ENCODE measurements around the gene USH2A.

The USH2A gene

GRCh38 chr1:215617979-215618378, 805.3 kb downstream of the USH2A start:
- H3K4me2 ChIP-seq (ENCODE audit: low read depth, low read length, poor library complexity, severe bottlenecking), result no peak overlapping the region
- no peak overlapping the region for H3K4me3 ChIP-seq (ENCODE audit: low read length, poor library complexity, severe bottlenecking)
- no peak overlapping the region for H3K9ac ChIP-seq (ENCODE audit: low read depth, low read length, poor library complexity, severe bottlenecking)
- peaks cover 40% of the 10 kb centered on the region; the same call in 1 of the 2 replicates for H3K36me3 ChIP-seq (ENCODE audit: insufficient read depth, low read length)
- H3K9me2 ChIP-seq (replicated peaks; ENCODE audit: low read depth, low read length), result no peaks in the 10 kb centered on the region
- no peak overlapping the region for H2AFZ ChIP-seq (ENCODE audit: low read length)
- TF ChIP-seq CTCF (conservative IDR thresholded peaks at IDR 0.05; ENCODE audit: low read length) (no peak), EZH2phosphoT487 (IDR thresholded peaks at IDR 0.05; ENCODE audit: borderline replicate concordance) (no peak)
- no peaks in the 10 kb centered on the region for H3K9me3 ChIP-seq (ENCODE audit: insufficient read depth, low read depth, low read length)
- H3F3A ChIP-seq (ENCODE audit: low read depth), result no peaks in the 10 kb centered on the region
- H3K79me2 ChIP-seq (ENCODE audit: insufficient read depth, low read length), result no peaks in the 10 kb centered on the region
- no peaks in the 10 kb centered on the region for H4K20me1 ChIP-seq (ENCODE audit: insufficient read depth, low read length, poor library complexity, severe bottlenecking)
- no peaks in the 10 kb centered on the region for H3K27me3 ChIP-seq (ENCODE audit: insufficient read depth, low read length, poor library complexity, severe bottlenecking)
- no peaks in the 10 kb centered on the region for H3K4me1 ChIP-seq (ENCODE audit: insufficient read depth, low read length, poor library complexity, severe bottlenecking)

- Histone ChIP-seq H3K4me2 (ENCODE audit: low read depth, low read length, poor library complexity, severe bottlenecking) (no peak overlapping the region), H4K20me1 (ENCODE audit: insufficient read depth, low read length, poor library complexity, severe bottlenecking) (no peaks in the 10 kb centered on the region), H3K27me3 (ENCODE audit: insufficient read depth, low read length, poor library complexity, severe bottlenecking) (no peaks in the 10 kb centered on the region), H3K4me3 (ENCODE audit: low read length, poor library complexity, severe bottlenecking) (no peak overlapping the region), H3K36me3 (ENCODE audit: insufficient read depth, low read length) (peaks cover 39% of the 10 kb centered on the region; the same call in 1 of the 2 replicates), H3K4me1 (ENCODE audit: insufficient read depth, low read length, poor library complexity, severe bottlenecking) (no peaks in the 10 kb centered on the region), H3K9me3 (ENCODE audit: insufficient read depth, low read depth, low read length) (no peaks in the 10 kb centered on the region), H2AFZ (ENCODE audit: low read length) (no peak overlapping the region), H3K9ac (ENCODE audit: low read depth, low read length, poor library complexity, severe bottlenecking) (no peak overlapping the region), H3F3A (ENCODE audit: low read depth) (no peaks in the 10 kb centered on the region), H3K79me2 (ENCODE audit: insufficient read depth, low read length) (no peaks in the 10 kb centered on the region), H3K9me2 (replicated peaks; ENCODE audit: low read depth, low read length) (no peaks in the 10 kb centered on the region)
- no peak for TF ChIP-seq EZH2phosphoT487 (IDR thresholded peaks at IDR 0.05; ENCODE audit: borderline replicate concordance)
- TF ChIP-seq CTCF (conservative IDR thresholded peaks at IDR 0.05; ENCODE audit: low read length), result no peak
Observed at GRCh38 chr1:215612391-215612790, 810.9 kb downstream of the USH2A start.

DNA sequence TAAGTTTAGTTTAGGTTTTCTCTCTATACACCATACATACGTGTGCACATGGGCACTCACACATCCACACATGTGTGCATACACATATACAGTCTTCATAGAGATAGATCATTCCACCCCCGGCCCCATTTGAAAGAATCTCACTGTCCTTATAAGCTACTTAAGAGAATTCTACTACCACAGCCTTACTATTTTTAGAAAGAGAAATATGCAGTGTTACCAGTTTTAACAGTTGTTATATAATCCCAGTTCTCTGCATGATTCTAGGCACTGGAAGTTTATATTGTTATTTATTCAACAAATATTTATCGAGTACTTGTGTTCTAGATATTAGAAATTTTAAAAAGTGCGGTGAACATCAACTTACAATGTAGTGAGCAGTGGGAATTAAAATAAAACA, 814.6 kb downstream of the USH2A start:
- Histone ChIP-seq H3K4me3 (ENCODE audit: low read length, poor library complexity, severe bottlenecking) (no peak overlapping the region), H3K36me3 (ENCODE audit: insufficient read depth, low read length) (peaks cover 42% of the 10 kb centered on the region; the same call in 1 of the 2 replicates), H3K9me3 (ENCODE audit: insufficient read depth, low read depth, low read length) (no peaks in the 10 kb centered on the region), H3K27me3 (ENCODE audit: insufficient read depth, low read length, poor library complexity, severe bottlenecking) (no peaks in the 10 kb centered on the region), H3K4me1 (ENCODE audit: insufficient read depth, low read length, poor library complexity, severe bottlenecking) (no peaks in the 10 kb centered on the region), H3K9me2 (replicated peaks; ENCODE audit: low read depth, low read length) (no peaks in the 10 kb centered on the region), H4K20me1 (ENCODE audit: insufficient read depth, low read length, poor library complexity, severe bottlenecking) (no peaks in the 10 kb centered on the region), H3K79me2 (ENCODE audit: insufficient read depth, low read length) (no peaks in the 10 kb centered on the region), H3K9ac (ENCODE audit: low read depth, low read length, poor library complexity, severe bottlenecking) (no peak overlapping the region), H3K4me2 (ENCODE audit: low read depth, low read length, poor library complexity, severe bottlenecking) (no peak overlapping the region), H3F3A (ENCODE audit: low read depth) (no peaks in the 10 kb centered on the region), H2AFZ (ENCODE audit: low read length) (no peak overlapping the region)
- TF ChIP-seq EZH2phosphoT487 (IDR thresholded peaks at IDR 0.05; ENCODE audit: borderline replicate concordance) (no peak), CTCF (conservative IDR thresholded peaks at IDR 0.05; ENCODE audit: low read length) (no peak)
